ENCODE results near the gene RAPH1.
"Not testable (repeated sequence)": the region's sequence is repeated elsewhere in the genome, so short reads cannot be mapped to it uniquely, and the experiment has no call there.

RAPH1 gene

DNA sequence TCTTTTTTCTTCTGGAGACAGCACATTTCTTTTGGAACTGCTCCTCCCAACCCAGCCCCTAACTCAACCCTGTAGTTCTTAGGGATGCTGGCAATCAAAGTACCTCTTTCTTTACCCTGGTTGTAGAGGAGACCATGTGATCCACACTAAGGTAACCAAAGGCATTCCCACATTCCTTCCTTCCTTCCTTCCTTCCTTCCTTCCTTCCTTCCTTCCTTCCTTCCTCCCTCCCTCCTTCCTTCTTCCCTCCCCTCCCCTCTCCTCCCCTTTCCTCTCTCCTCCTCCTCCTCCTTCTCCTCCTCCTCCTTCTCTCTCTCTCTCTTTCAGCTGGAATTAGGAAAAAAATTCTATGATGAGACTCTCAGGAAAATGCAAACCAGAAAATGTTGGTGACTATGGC, 13.8 kb upstream of the RAPH1 start:
- H3K9me3 ChIP-seq (ENCODE audit: control insufficient read depth, insufficient read depth, low read length): no peaks in the 10 kb centered on the region
- H3K27me3 ChIP-seq (ENCODE audit: control insufficient read depth, insufficient read depth, low read length): no peaks in the 10 kb centered on the region
- H3K4me1 ChIP-seq (ENCODE audit: control insufficient read depth, insufficient read depth, low read length): no peaks in the 10 kb centered on the region
- no peak for DNase-seq (ENCODE audit: low read depth, low spot score)
- H3K4me3 ChIP-seq (ENCODE audit: low read length): no peak overlapping the region
- H3K27ac ChIP-seq (ENCODE audit: low read length): no peak overlapping the region
- no peaks in the 10 kb centered on the region for H3K36me3 ChIP-seq (ENCODE audit: control insufficient read depth, insufficient read depth, low read length)

DNA sequence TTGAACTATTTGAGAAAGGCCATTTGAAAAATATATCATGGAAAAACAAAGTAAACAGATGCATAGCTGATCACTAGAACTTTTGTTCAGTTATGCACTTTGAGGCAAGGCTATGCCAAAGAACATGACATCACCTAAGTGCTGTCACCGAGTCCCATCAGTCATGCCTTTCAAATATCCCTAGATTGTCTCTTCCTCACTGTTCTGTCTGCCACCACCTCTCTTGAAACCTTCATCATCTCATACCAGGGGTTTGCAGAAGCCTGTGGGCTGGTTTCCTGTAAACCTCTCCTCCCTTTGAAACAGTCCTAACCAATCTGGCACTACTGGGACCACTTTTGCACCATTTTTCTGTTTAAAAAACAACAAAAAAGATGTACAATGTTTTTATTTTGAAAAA, 12.3 kb upstream of the RAPH1 start:
- no peak overlapping the region for H3K27ac ChIP-seq (ENCODE audit: low read length)
- no peaks in the 10 kb centered on the region for H3K4me1 ChIP-seq (ENCODE audit: control insufficient read depth, insufficient read depth, low read length)
- no peak for DNase-seq (ENCODE audit: low read depth, low spot score)
- H3K36me3 ChIP-seq (ENCODE audit: control insufficient read depth, insufficient read depth, low read length): no peaks in the 10 kb centered on the region
- H3K4me3 ChIP-seq (ENCODE audit: low read length): no peak overlapping the region
- H3K9me3 ChIP-seq (ENCODE audit: control insufficient read depth, insufficient read depth, low read length): no peaks in the 10 kb centered on the region
- H3K27me3 ChIP-seq (ENCODE audit: control insufficient read depth, insufficient read depth, low read length): no peaks in the 10 kb centered on the region
- no CpG with 5 or more reads among the region's 1 CpG for WGBS (ENCODE audit: insufficient coverage, insufficient read length)

GRCh38 chr2:203544402-203544801, 9.3 kb upstream of the RAPH1 start:
- no peak for DNase-seq (ENCODE audit: low read depth, low spot score)
- Histone ChIP-seq H3K9me3 (ENCODE audit: control insufficient read depth, insufficient read depth, low read length) (no peaks in the 10 kb centered on the region), H3K27me3 (ENCODE audit: control insufficient read depth, insufficient read depth, low read length) (no peaks in the 10 kb centered on the region), H3K4me3 (ENCODE audit: low read length) (no peak overlapping the region), H3K36me3 (ENCODE audit: control insufficient read depth, insufficient read depth, low read length) (no peaks in the 10 kb centered on the region), H3K4me1 (ENCODE audit: control insufficient read depth, insufficient read depth, low read length) (no peaks in the 10 kb centered on the region), H3K27ac (ENCODE audit: low read length) (no peak overlapping the region)
- WGBS (ENCODE audit: insufficient coverage, insufficient read length): no CpG with 5 or more reads among the region's 4 CpGs

- H3K36me3 ChIP-seq (ENCODE audit: control insufficient read depth, insufficient read depth, low read length): no peaks in the 10 kb centered on the region
- H3K4me3 ChIP-seq (ENCODE audit: low read length): no peak overlapping the region
- H3K9me3 ChIP-seq (ENCODE audit: control insufficient read depth, insufficient read depth, low read length): no peaks in the 10 kb centered on the region
- no peaks in the 10 kb centered on the region for H3K27me3 ChIP-seq (ENCODE audit: control insufficient read depth, insufficient read depth, low read length)
- H3K27ac ChIP-seq (ENCODE audit: low read length): no peak overlapping the region
- no CpG with 5 or more reads among the region's 8 CpGs for WGBS (ENCODE audit: insufficient coverage, insufficient read length)
- no peaks in the 10 kb centered on the region for H3K4me1 ChIP-seq (ENCODE audit: control insufficient read depth, insufficient read depth, low read length)
- no peak for DNase-seq (ENCODE audit: low read depth, low spot score)
Measured at GRCh38 chr2:203543898-203544328, 8.8 kb upstream of the RAPH1 start.

- not testable (repeated sequence) for H3K27ac ChIP-seq (ENCODE audit: low read length); H3K4me1 ChIP-seq (ENCODE audit: control insufficient read depth, insufficient read depth, low read length); H3K36me3 ChIP-seq (ENCODE audit: control insufficient read depth, insufficient read depth, low read length); DNase-seq (ENCODE audit: low read depth, low spot score); H3K9me3 ChIP-seq (ENCODE audit: control insufficient read depth, insufficient read depth, low read length); H3K27me3 ChIP-seq (ENCODE audit: control insufficient read depth, insufficient read depth, low read length); H3K4me3 ChIP-seq (ENCODE audit: low read length)
- WGBS (ENCODE audit: insufficient coverage, insufficient read length): 100% methylated on average over 1 of the region's 3 CpGs
Measured at GRCh38 chr2:203540598-203540997, 5.5 kb upstream of the RAPH1 start.

GRCh38 chr2:203538237-203538636, 3.1 kb upstream of the RAPH1 start:
- H3K27ac ChIP-seq (ENCODE audit: low read length); H3K9me3 ChIP-seq (ENCODE audit: control insufficient read depth, insufficient read depth, low read length); DNase-seq (ENCODE audit: low read depth, low spot score); H3K4me3 ChIP-seq (ENCODE audit: low read length); H3K27me3 ChIP-seq (ENCODE audit: control insufficient read depth, insufficient read depth, low read length); H3K4me1 ChIP-seq (ENCODE audit: control insufficient read depth, insufficient read depth, low read length); H3K36me3 ChIP-seq (ENCODE audit: control insufficient read depth, insufficient read depth, low read length): not testable (repeated sequence)
- WGBS (ENCODE audit: insufficient coverage, insufficient read length): no CpG with 5 or more reads among the region's 4 CpGs

DNA sequence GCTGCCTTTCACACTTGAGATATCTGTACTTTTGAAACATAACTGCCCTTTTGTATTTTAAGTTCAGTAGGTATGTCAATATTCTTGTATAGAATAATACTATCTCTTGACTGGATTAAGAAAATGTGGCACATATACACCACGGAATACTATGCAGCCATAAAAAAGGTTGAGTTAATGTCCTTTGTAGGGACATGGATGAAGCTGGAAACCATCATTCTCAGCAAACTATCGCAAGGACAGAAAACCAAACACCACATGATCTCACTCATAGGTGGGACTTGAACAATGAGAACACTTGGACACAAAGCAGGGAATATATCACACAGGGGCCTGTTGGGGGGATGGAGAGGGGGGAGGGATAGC, 1.5 kb upstream of the RAPH1 start:
- no CpG with 5 or more reads among the region's 2 CpGs for WGBS (ENCODE audit: insufficient coverage, insufficient read length)
- H3K4me1 ChIP-seq (ENCODE audit: control insufficient read depth, insufficient read depth, low read length); H3K36me3 ChIP-seq (ENCODE audit: control insufficient read depth, insufficient read depth, low read length); H3K27me3 ChIP-seq (ENCODE audit: control insufficient read depth, insufficient read depth, low read length); DNase-seq (ENCODE audit: low read depth, low spot score); H3K9me3 ChIP-seq (ENCODE audit: control insufficient read depth, insufficient read depth, low read length); H3K27ac ChIP-seq (ENCODE audit: low read length); H3K4me3 ChIP-seq (ENCODE audit: low read length): not testable (repeated sequence)

GRCh38 chr2:203535784-203536585, 884 bp upstream of the RAPH1 start:
- H3K36me3 ChIP-seq (ENCODE audit: control insufficient read depth, insufficient read depth, low read length): no peaks in the 10 kb centered on the region
- no peaks in the 10 kb centered on the region; the same call in 1 of the 2 replicates for H3K4me1 ChIP-seq (ENCODE audit: control insufficient read depth, insufficient read depth, low read length)
- peak overlapping the region; percentile 98 for H3K4me3 ChIP-seq (ENCODE audit: low read length)
- no peak for DNase-seq (ENCODE audit: low read depth, low spot score)
- H3K27me3 ChIP-seq (ENCODE audit: control insufficient read depth, insufficient read depth, low read length): no peaks in the 10 kb centered on the region
- no CpG with 5 or more reads among the region's 14 CpGs for WGBS (ENCODE audit: insufficient coverage, insufficient read length)
- no peaks in the 10 kb centered on the region for H3K9me3 ChIP-seq (ENCODE audit: control insufficient read depth, insufficient read depth, low read length)
- H3K27ac ChIP-seq (ENCODE audit: low read length): no peak overlapping the region

DNA sequence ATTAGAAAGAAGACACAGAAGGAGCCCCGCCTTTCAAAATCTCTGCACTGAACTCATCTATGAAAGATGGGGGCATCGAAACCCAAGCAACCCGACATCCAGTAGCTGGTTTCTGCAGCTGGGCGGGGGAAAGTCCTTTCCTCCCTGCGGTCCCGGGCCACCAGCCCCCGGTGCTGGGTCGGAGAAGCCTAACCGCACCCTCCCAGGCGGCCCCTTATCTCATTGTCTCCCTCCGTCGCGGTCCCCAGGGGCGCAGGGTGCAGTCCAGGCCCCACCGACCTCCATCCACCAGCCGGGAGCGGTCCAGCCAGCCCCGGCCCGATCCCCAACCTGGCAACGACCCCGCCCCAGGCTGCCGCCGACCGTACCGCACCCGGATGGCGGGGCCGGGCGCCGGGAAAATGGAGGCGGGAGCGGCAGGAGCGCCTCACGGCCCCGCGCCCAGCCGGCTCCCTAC, 452 bp downstream of the RAPH1 start:
- H3K27ac ChIP-seq (ENCODE audit: low read length): no peak overlapping the region
- H3K4me1 ChIP-seq (ENCODE audit: control insufficient read depth, insufficient read depth, low read length): no peaks in the 10 kb centered on the region; the same call in 1 of the 2 replicates
- no peaks in the 10 kb centered on the region for H3K9me3 ChIP-seq (ENCODE audit: control insufficient read depth, insufficient read depth, low read length)
- WGBS (ENCODE audit: insufficient coverage, insufficient read length): no CpG with 5 or more reads among the region's 37 CpGs
- peak overlapping the region; percentile 98 for H3K4me3 ChIP-seq (ENCODE audit: low read length)
- no peaks in the 10 kb centered on the region for H3K36me3 ChIP-seq (ENCODE audit: control insufficient read depth, insufficient read depth, low read length)
- no peaks in the 10 kb centered on the region for H3K27me3 ChIP-seq (ENCODE audit: control insufficient read depth, insufficient read depth, low read length)
- no peak for DNase-seq (ENCODE audit: low read depth, low spot score)

GRCh38 chr2:203533676-203534591, 1.2 kb downstream of the RAPH1 start:
- WGBS (ENCODE audit: insufficient coverage, insufficient read length): 100% methylated on average over 3 of the region's 24 CpGs
- no peak for DNase-seq (ENCODE audit: low read depth, low spot score)
- Histone ChIP-seq H3K9me3 (ENCODE audit: control insufficient read depth, insufficient read depth, low read length) (no peaks in the 10 kb centered on the region), H3K27ac (ENCODE audit: low read length) (no peak overlapping the region), H3K4me1 (ENCODE audit: control insufficient read depth, insufficient read depth, low read length) (no peaks in the 10 kb centered on the region; the same call in 1 of the 2 replicates), H3K27me3 (ENCODE audit: control insufficient read depth, insufficient read depth, low read length) (no peaks in the 10 kb centered on the region), H3K4me3 (ENCODE audit: low read length) (peak overlapping the region; percentile 98; the same call in 1 of the 2 replicates), H3K36me3 (ENCODE audit: control insufficient read depth, insufficient read depth, low read length) (no peaks in the 10 kb centered on the region)
